Type B pancreatic cell (in vitro differentiated cells): Measurements from ENCODE around the gene ASTN1. TPM values are rescaled to one million over a fixed set of nuclear protein-coding genes. Genes with fewer than 3 reads are reported as not detected.

Experiments used
- DNase-seq: peaks from one replicate; pipeline ENCODE4 v3.0.0; 2021; ENCODE audit warnings: mixed read lengths; ENCODE audit not compliant: unreplicated experiment; ENCODE audit errors: extremely low spot score
- H3K27ac Mint-ChIP-seq: 2 replicates; pipeline ENCODE4 v1.8.0; 2021; ENCODE audit warnings: mild to moderate bottlenecking, mixed read lengths
- H3K27me3 Mint-ChIP-seq: 2 replicates; pipeline ENCODE4 v1.8.0; 2021; ENCODE audit warnings: mixed read lengths
- H3K36me3 Mint-ChIP-seq: 2 replicates; pipeline ENCODE4 v1.8.0; 2021; ENCODE audit warnings: mixed read lengths
- H3K4me1 Mint-ChIP-seq: one replicate; pipeline ENCODE4 v1.8.0; 2021; ENCODE audit warnings: mixed read lengths; ENCODE audit not compliant: unreplicated experiment
- H3K4me3 Mint-ChIP-seq: 2 replicates; pipeline ENCODE4 v1.8.0; 2021; ENCODE audit warnings: mild to moderate bottlenecking, mixed read lengths
- H3K9me3 Mint-ChIP-seq: 2 replicates; pipeline ENCODE4 v1.8.0; 2021; ENCODE audit warnings: mixed read lengths
- CTCF ChIP-seq: fragments of 200-600 bp; sonication (generic); conservative IDR thresholded peaks from 2 replicates; pipeline ENCODE4 v1.5.0; 2021; ENCODE audit warnings: antibody characterized with exemption, mild to moderate bottlenecking
- total RNA-seq: library from RNA; stranded (reverse); gene quantifications from 2 replicates; pipeline ENCODE4 v1.2.1, GENCODE V29; 2021; ENCODE audit warnings: low replicate concordance

The ASTN1 gene
- total RNA-seq, 1 donor from 2014 or later: 24.9 TPM

- Mint-ChIP-seq H3K9me3 (peaks cover 6% of the 10 kb centered on the region), H3K4me3 (no peak overlapping the region), H3K27ac (no peak overlapping the region), H3K36me3 (no peaks in the 10 kb centered on the region), H3K27me3 (peaks cover 18% of the 10 kb centered on the region), H3K4me1 (peaks cover 10% of the 10 kb centered on the region)
- no peak for DNase-seq
- TF ChIP-seq CTCF: no peak
These were observed 73.5 kb downstream of the ASTN1 start for GRCh38 chr1:177091040-177091439.

GRCh38 chr1:177088966-177089365 is 75.5 kb downstream of the ASTN1 start:
- Mint-ChIP-seq H3K36me3 (no peaks in the 10 kb centered on the region), H3K9me3 (no peaks in the 10 kb centered on the region), H3K27ac (no peak overlapping the region), H3K4me3 (no peak overlapping the region), H3K4me1 (peaks cover 10% of the 10 kb centered on the region), H3K27me3 (peaks cover 18% of the 10 kb centered on the region)
- no peak for DNase-seq
- no peak for TF ChIP-seq CTCF

DNA sequence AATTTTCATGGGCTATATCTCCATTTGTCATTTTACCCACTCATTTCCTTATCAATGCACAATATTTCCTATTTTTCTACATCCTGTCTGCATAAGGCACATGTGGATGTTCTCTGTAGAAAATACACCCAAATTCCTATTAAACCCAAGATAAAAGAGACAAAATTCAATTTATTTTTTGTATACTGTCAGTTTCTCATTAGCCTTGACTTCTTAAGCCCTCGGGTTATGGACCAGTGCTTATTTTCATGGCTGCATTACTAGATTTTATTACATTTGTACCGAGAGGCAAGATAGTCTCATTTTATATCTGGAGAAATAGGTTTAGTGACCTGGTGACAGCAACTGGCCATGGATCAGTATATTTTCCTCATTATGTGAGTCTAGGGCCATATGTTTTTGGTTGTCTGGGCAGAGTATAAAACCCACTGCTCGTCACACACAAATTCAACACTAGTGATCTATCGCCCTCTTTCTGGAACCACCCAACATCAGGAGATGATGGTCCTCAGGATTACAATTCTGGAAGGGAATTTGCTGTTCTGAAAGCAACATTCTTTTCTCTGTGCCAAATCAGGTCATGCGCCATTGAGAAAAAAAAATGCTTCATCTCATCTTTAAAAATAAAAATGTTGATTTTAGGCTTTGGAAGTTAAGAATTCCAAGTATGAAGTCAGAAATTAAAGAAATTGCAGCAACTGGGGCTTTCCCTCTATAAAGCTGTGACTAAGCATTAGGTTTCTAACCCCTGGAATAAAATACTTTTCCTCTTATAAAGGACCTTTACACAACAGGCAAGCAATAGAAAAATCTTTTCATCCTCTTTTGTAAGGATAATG is 81.4 kb downstream of the ASTN1 start:
- Mint-ChIP-seq H3K36me3 (no peaks in the 10 kb centered on the region), H3K9me3 (peaks cover 7% of the 10 kb centered on the region), H3K4me3 (no peak overlapping the region), H3K4me1 (peaks cover 12% of the 10 kb centered on the region), H3K27ac (no peak overlapping the region), H3K27me3 (peaks cover 14% of the 10 kb centered on the region)
- no peak for TF ChIP-seq CTCF
- no peak for DNase-seq

DNA sequence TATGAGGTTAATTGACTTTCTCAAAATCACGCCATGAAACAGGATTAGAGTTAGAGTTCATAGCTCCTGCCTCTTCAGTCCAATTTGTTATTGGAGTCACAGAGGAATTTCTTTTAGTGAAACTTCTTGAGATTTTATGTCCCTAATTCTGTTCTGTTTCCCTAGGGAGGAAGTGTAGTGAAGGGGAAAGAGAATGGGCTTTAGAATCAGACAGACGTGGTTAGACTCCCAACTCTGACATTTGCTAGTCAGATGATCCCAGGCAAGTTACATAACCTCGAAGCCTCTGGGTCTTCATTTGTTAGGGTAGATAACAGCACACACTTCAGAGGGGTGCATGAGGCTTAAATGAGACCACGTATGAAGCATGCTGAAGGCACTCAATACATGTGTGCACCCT is 83.9 kb downstream of the ASTN1 start:
- H3K36me3 Mint-ChIP-seq: no peaks in the 10 kb centered on the region
- peaks cover 11% of the 10 kb centered on the region for H3K27me3 Mint-ChIP-seq
- H3K4me1 Mint-ChIP-seq: peaks cover 12% of the 10 kb centered on the region
- TF ChIP-seq CTCF: no peak
- H3K4me3 Mint-ChIP-seq: no peak overlapping the region
- H3K27ac Mint-ChIP-seq: no peak overlapping the region
- H3K9me3 Mint-ChIP-seq: peaks cover 7% of the 10 kb centered on the region
- DNase-seq: no peak

DNA sequence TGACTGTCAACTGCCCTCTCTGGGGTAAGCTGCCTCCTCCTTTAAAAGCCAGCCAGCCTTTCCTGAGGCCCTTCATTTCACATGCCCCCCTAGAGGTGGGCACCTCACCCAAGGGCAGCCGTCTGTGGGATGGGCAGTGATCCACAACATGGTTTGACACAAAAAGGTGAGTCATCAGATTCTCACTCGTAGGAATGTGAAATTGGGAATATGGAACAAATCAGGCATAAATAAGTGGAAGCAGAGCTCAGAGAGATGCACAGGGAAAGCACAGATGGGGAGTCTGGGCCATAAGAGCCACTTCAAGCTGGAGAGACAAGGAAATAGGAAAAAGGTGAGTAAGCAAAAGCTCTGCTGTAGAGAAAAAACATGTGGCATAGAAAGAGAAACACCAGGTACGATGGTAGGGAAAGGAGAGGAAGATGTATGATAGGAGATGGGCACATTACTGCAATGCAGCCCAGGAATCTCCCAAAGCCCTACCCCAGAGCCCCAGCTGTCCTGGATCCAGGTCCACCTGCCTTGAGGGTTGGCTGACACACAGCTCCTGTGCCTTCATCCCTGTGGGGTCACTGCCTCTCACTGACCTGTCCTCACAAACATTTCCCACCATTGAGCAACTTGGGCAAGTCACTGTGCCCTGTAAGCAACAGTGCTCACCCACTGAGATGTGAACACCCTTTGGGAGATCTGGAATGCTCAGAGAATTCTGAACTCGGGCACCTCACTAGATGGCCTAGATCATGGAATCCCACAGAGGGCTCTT is 86.6 kb downstream of the ASTN1 start:
- Mint-ChIP-seq H3K4me3 (no peak overlapping the region), H3K4me1 (peaks cover 20% of the 10 kb centered on the region), H3K27me3 (peaks cover 11% of the 10 kb centered on the region), H3K9me3 (peaks cover 7% of the 10 kb centered on the region), H3K27ac (no peak overlapping the region), H3K36me3 (no peaks in the 10 kb centered on the region)
- TF ChIP-seq CTCF: no peak
- no peak for DNase-seq
